ENCODE data around the gene EXOSC7.

Gene EXOSC7

DNA sequence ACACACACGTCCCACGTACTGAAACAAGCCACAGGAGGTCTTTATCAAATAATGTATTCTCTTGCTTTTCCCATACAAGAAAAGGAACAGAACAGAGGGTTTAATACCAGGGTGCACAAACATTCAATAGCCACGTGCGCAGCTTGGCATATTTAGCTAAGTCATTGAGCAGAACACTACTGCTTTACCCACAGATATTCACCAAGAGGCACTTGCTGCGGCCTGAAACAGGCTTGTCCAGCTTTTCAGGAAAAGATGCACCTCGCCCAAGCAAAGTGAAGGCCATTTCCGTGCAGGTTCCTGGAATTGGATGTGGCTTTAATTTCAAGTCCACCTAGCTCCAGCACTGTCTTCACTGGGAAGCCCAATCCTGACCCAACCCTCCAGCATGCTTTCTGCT is 17.7 kb upstream of the EXOSC7 start:
- ChIA-PET CTCF (interaction anchor here (1.1 kb wide), 1 partner anchor 25 kb away, joined by 3 read pairs; no protein-coding TSS in a partner anchor), POLR2A (no interaction called here)
- no peak for TF ChIP-seq CTCF (IDR thresholded peaks at IDR 0.05; ENCODE audit: control extremely low read depth, extremely low read depth, low read depth, missing control alignments)
- no peak for DNase-seq (ENCODE audit: extremely low spot score)

- CTCF ChIA-PET: interaction anchor here (0.9 to 1.8 kb wide), 2 partner anchors 12 to 15 kb away, joined by 3 to 5 read pairs; no protein-coding TSS in a partner anchor
- POLR2A ChIA-PET: no interaction called here
- DNase-seq (ENCODE audit: extremely low spot score): no peak
- no peak for TF ChIP-seq CTCF (IDR thresholded peaks at IDR 0.05; ENCODE audit: control extremely low read depth, extremely low read depth, low read depth, missing control alignments)
These were observed 15.5 kb upstream of the EXOSC7 start for GRCh38 chr3:44960387-44961026.

DNA sequence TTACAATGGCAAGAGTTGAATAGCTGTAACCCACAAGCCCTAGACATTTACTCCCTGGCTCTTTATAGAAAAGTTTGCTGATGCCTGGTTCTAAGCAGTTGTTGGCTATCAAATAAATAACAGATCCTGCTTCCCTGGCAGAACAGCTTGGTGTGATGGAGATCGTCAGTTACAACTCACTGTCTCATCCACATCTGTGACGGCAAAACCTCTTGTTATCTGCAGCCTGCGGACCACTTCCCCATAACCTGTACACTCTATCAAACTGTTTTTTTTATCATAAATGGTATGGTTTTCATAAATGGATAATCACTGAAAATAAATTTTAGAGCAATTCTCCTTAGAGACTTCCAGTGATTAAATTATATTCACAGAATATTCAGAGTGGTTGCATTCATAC is 14.2 kb upstream of the EXOSC7 start:
- ChIA-PET CTCF (interaction anchor here (1.8 kb wide), 1 partner anchor 11 kb away, joined by 5 read pairs; no protein-coding TSS in a partner anchor), POLR2A (no interaction called here)
- no peak for DNase-seq (ENCODE audit: extremely low spot score)
- TF ChIP-seq CTCF (IDR thresholded peaks at IDR 0.05; ENCODE audit: control extremely low read depth, extremely low read depth, low read depth, missing control alignments): no peak

GRCh38 chr3:44962621-44963393 is 13.2 kb upstream of the EXOSC7 start:
- DNase-seq (ENCODE audit: extremely low spot score): no peak
- ChIA-PET CTCF (interaction anchor here (1.6 kb wide), 1 partner anchor 8 kb away, joined by 4 read pairs; no protein-coding TSS in a partner anchor), POLR2A (no interaction called here)
- no peak for TF ChIP-seq CTCF (IDR thresholded peaks at IDR 0.05; ENCODE audit: control extremely low read depth, extremely low read depth, low read depth, missing control alignments)

DNA sequence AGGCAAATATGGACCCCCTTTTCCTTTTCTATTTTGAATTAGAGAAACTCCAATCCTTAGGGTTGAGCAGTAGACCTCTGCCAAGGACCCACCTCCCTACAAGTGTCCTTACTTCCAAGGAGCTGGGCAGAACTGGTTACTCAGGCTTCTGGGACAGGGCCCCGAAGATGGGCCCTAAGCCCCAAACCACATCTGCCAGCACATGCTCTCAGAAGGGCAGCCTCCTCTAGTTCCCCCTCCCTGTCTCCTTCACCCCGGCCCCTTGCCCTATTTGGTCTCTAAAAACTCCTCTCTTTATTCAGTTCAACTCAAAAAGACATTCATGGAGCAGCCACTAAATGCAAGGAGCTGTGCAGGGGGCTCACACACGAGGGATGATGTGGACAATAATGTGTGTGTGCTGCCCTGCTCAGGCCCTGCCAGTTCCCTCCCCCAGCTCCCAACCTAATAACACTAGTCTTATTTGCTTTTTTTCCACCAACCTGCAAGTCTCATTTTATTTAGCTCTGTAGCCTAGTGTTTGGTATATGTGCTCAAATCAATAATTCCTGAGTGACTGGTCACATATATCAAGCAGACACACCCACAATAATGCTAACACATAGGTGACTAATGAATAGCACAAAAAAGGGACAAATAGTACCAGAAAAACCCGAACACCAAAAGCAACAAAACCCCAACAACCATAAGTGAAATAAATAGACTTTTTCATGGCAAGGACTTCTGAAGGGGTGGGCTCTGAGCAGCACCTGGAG is 12.3 kb upstream of the EXOSC7 start:
- ChIA-PET CTCF (interaction anchor here (1.6 kb wide), 1 partner anchor 9 kb away, joined by 4 read pairs; no protein-coding TSS in a partner anchor), POLR2A (no interaction called here)
- DNase-seq (ENCODE audit: extremely low spot score): no peak
- TF ChIP-seq CTCF (IDR thresholded peaks at IDR 0.05; ENCODE audit: control extremely low read depth, extremely low read depth, low read depth, missing control alignments): no peak

GRCh38 chr3:44965165-44965564 is 10.9 kb upstream of the EXOSC7 start:
- DNase-seq (ENCODE audit: extremely low spot score): no peak
- CTCF ChIA-PET: no interaction called here
- no peak for TF ChIP-seq CTCF (IDR thresholded peaks at IDR 0.05; ENCODE audit: control extremely low read depth, extremely low read depth, low read depth, missing control alignments)
- POLR2A ChIA-PET: no interaction called here
